Liver (tissue), 9 donors: ENCODE data around the gene RECQL5. TPM values are rescaled to one million over a fixed set of nuclear protein-coding genes. Genes with fewer than 3 reads are reported as not detected.
A peak's percentile ranks its signal among the peaks of the same experiment; 100 is the strongest.

Experiments
- DNase-seq: peaks from one replicate; pipeline ENCODE4 v3.0.0-alpha.2; 2017; ENCODE audit warnings: low spot score
- H3K27ac ChIP-seq, 2 donors: one replicate each; pipeline ENCODE4 v1.7.0; 2013; ENCODE audit warnings: inconsistent platforms in 2 of 2, low read length in 2 of 2, control low read depth in 1 of 2, low read depth in 1 of 2, mild to moderate bottlenecking in 1 of 2
- H3K27me3 ChIP-seq, 4 donors: one replicate each; pipeline versions ENCODE4 v1.6.1 to v1.7.0; 2013; ENCODE audit warnings: low read length in 3 of 4, inconsistent platforms in 1 of 4, mild to moderate bottlenecking in 1 of 4, moderate library complexity in 1 of 4; ENCODE audit not compliant: control insufficient read depth in 4 of 4, insufficient read depth in 4 of 4
- H3K36me3 ChIP-seq, 4 donors: one replicate each; pipeline versions ENCODE4 v1.6.1 to v1.7.0; 2013; ENCODE audit warnings: low read length in 3 of 4, mild to moderate bottlenecking in 3 of 4, low read depth in 1 of 4, moderate library complexity in 1 of 4; ENCODE audit not compliant: control insufficient read depth in 4 of 4, insufficient read depth in 3 of 4
- H3K4me1 ChIP-seq, 4 donors: one replicate each; pipeline versions ENCODE4 v1.6.1 to v1.7.0; 2013; ENCODE audit warnings: low read length in 3 of 4, mild to moderate bottlenecking in 3 of 4, moderate library complexity in 1 of 4; ENCODE audit not compliant: control insufficient read depth in 4 of 4, insufficient read depth in 4 of 4
- H3K4me3 ChIP-seq, 3 donors: one replicate each; pipeline versions ENCODE4 v1.6.1 to v1.7.0; 2013; ENCODE audit warnings: low read length in 3 of 3, control low read depth in 1 of 3, low read depth in 1 of 3, mild to moderate bottlenecking in 1 of 3
- H3K9ac ChIP-seq, 2 donors: one replicate each; pipeline ENCODE4 v1.7.0; 2013; ENCODE audit warnings: low read length in 2 of 2, mild to moderate bottlenecking in 2 of 2, moderate library complexity in 2 of 2, control low read depth in 1 of 2, low read depth in 1 of 2
- H3K9me3 ChIP-seq, 4 donors: one replicate each; pipeline versions ENCODE4 v1.6.1 to v1.7.0; 2013; ENCODE audit warnings: low read length in 3 of 4; ENCODE audit not compliant: control insufficient read depth in 4 of 4
- CTCF ChIP-seq: fragments of 150-350 bp; IDR thresholded peaks from 2 replicates; pipeline ENCODE4 v1.5.1; 2017; ENCODE audit warnings: improper control_type of control experiment, low read depth, low read length; ENCODE audit not compliant: missing input control
- EGR1 ChIP-seq, 2 donors: IDR thresholded peaks; 2 replicates each; pipeline ENCODE4 v1.6.1; 2016 to 2018; ENCODE audit warnings: antibody characterized with exemption in 2 of 2, low read depth in 2 of 2
- FOXA1 ChIP-seq: IDR thresholded peaks from 2 replicates; pipeline ENCODE4 v1.6.1; 2016; ENCODE audit warnings: antibody characterized with exemption
- FOXA2 ChIP-seq: IDR thresholded peaks from 2 replicates; pipeline ENCODE4 v1.6.1; 2016; ENCODE audit warnings: antibody characterized with exemption
- GABPA ChIP-seq, 2 donors: IDR thresholded peaks in 1 of 2; conservative IDR thresholded peaks in 1 of 2; 2 replicates each; pipeline ENCODE4 v1.6.1; 2016; ENCODE audit warnings: antibody characterized with exemption in 2 of 2, mild to moderate bottlenecking in 1 of 2, moderate library complexity in 1 of 2
- HNF4A ChIP-seq, 2 donors: conservative IDR thresholded peaks; 2 replicates each; pipeline ENCODE4 v1.6.1; 2016; ENCODE audit warnings: antibody characterized with exemption in 2 of 2, mild to moderate bottlenecking in 2 of 2
- HNF4G ChIP-seq: IDR thresholded peaks from 2 replicates; pipeline ENCODE4 v1.6.1; 2016; ENCODE audit warnings: antibody characterized with exemption
- JUND ChIP-seq, 2 donors: IDR thresholded peaks; 2 replicates each; pipeline ENCODE4 v1.6.1; 2016; ENCODE audit warnings: antibody characterized with exemption in 2 of 2
- NR2F2 ChIP-seq: IDR thresholded peaks from 2 replicates; pipeline ENCODE4 v1.6.1; 2016; ENCODE audit warnings: antibody characterized with exemption
- RAD21 ChIP-seq, 2 donors: IDR thresholded peaks; 2 replicates each; pipeline ENCODE4 v1.6.1; 2016; ENCODE audit warnings: antibody characterized with exemption in 2 of 2, mild to moderate bottlenecking in 2 of 2
- REST ChIP-seq: IDR thresholded peaks from 2 replicates; pipeline ENCODE4 v1.6.1; 2016; ENCODE audit warnings: antibody characterized with exemption, mild to moderate bottlenecking
- RXRA ChIP-seq, 2 donors: IDR thresholded peaks; 2 replicates each; pipeline ENCODE4 v1.6.1; 2017 to 2018; ENCODE audit warnings: antibody characterized with exemption in 2 of 2, mild to moderate bottlenecking in 1 of 2
- SP1 ChIP-seq: IDR thresholded peaks from 2 replicates; pipeline ENCODE4 v1.6.1; 2018; ENCODE audit warnings: antibody characterized with exemption, mild to moderate bottlenecking
- TAF1 ChIP-seq: conservative IDR thresholded peaks from 2 replicates; pipeline ENCODE4 v1.6.1; 2016; ENCODE audit warnings: antibody characterized with exemption, mild to moderate bottlenecking
- YY1 ChIP-seq: IDR thresholded peaks from 2 replicates; pipeline ENCODE4 v1.6.1; 2016; ENCODE audit warnings: antibody characterized with exemption, mild to moderate bottlenecking
- ZBTB33 ChIP-seq: IDR thresholded peaks from 2 replicates; pipeline ENCODE4 v1.6.1; 2016; ENCODE audit warnings: antibody characterized with exemption
- WGBS: extraction: QIAGEN DNeasy Blood & Tissue Kit; methylation state at CpG from one replicate; pipeline ENCODE4 v1.1.7; 2013; 5-methylcytosine and 5-hydroxymethylcytosine counted together
- polyA plus RNA-seq, 2 donors: library from polyadenylated mRNA; stranded (reverse) in 1 of 2; unstranded in 1 of 2; fragments of 200-250 nt in 1 of 2; fragments of >200 nt in 1 of 2; fragmentation: Nextera tagmentation in 1 of 2; extraction: Ambion mirVana in 1 of 2; gene quantifications; one replicate each; pipeline versions ENCODE4 v1.2.1 to v1.2.3, GENCODE V29; 2013 to 2015
- total RNA-seq, 2 donors: library from RNA; depleted of rRNA; stranded (reverse); fragments of >200 nt; gene quantifications; one replicate each; pipeline ENCODE4 v1.2.3, GENCODE V29; 2014
- TF ChIP-seq, protein P1 (sequence below): IDR thresholded peaks from 2 replicates; pipeline ENCODE4 v1.6.1; 2016; ENCODE audit warnings: antibody characterized with exemption
- TF ChIP-seq, protein P2 (sequence below): IDR thresholded peaks from 2 replicates; pipeline ENCODE4 v1.6.1; 2016; ENCODE audit warnings: antibody characterized with exemption
- donor health status: healthy.
- donor health status: healthy.
- donor health status: healthy.
- donor health status: healthy.
- donor health status: healthy.

The RECQL5 gene
- total and polyA plus RNA-seq, 4 donors, result 8.3 to 15.1 (median 11.5) TPM

DNA sequence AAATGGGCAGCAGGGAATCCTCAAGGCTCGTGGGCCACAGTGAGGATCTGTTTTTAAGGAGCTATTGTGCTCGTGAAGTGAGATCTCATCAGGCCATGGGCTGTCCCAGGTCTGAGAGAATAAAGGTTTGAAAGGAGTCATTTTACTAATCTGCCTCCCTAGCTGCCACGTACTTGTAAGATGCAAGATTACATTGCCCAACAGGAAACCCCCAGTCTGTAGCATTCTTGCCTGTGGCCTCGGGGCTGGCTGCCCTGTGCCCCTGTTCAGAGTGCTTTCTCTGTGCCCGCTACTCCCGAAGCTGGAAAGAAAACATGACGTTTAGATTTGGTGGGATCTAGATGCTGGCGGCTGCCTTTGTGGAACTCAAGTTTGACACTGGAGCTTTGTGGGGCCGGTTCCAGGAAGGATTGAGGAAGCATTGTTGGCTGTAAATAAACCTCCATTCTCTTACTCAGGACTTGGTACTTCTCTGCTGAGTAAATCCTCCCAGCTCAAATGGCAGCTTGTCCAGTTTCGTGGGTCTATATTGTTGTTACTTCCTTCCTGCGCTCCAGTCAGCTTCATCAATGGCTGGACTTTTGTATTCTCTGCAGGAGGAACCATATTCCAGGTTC lies 21.4 kb upstream of the RECQL5 start:
- H3K9me3 ChIP-seq, result no peaks in the 10 kb centered on the region
- DNase-seq, result no peak
- no peaks in the 10 kb centered on the region for H3K4me1 ChIP-seq
- no peaks in the 10 kb centered on the region for H3K27me3 ChIP-seq
- peaks cover 0 to 24% (median 3%) of the 10 kb centered on the region in 4 donors for H3K36me3 ChIP-seq
- no peak overlapping the region for H3K4me3 ChIP-seq
- TF ChIP-seq RXRA (IDR thresholded peaks at IDR 0.05), result no peak
- TF ChIP-seq, protein P1, sequence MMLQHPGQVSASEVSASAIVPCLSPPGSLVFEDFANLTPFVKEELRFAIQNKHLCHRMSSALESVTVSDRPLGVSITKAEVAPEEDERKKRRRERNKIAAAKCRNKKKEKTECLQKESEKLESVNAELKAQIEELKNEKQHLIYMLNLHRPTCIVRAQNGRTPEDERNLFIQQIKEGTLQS, result no peak
- TF ChIP-seq, protein P2, sequence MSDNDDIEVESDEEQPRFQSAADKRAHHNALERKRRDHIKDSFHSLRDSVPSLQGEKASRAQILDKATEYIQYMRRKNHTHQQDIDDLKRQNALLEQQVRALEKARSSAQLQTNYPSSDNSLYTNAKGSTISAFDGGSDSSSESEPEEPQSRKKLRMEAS, result no peak
- no peak for TF ChIP-seq YY1
- no peak for TF ChIP-seq EGR1 (IDR thresholded peaks at IDR 0.05; ENCODE audit: low read depth in 2 of 2)
- TF ChIP-seq RAD21 (IDR thresholded peaks at IDR 0.05), result no peak
- TF ChIP-seq ZBTB33, result no peak
- no peak for TF ChIP-seq REST
- no peak for TF ChIP-seq FOXA1
- no peak for TF ChIP-seq GABPA (IDR thresholded peaks at IDR 0.05 in 1 of 2, conservative IDR thresholded peaks at IDR 0.05 in 1 of 2)
- TF ChIP-seq TAF1, result no peak
- TF ChIP-seq JUND (IDR thresholded peaks at IDR 0.05), result no peak
- no peak for TF ChIP-seq NR2F2
- no peak for TF ChIP-seq HNF4G
- no peak for TF ChIP-seq FOXA2
- TF ChIP-seq SP1, result no peak
- TF ChIP-seq HNF4A (conservative IDR thresholded peaks at IDR 0.05), result no peak
- TF ChIP-seq CTCF, result no peak
- H3K9ac ChIP-seq, result no peak overlapping the region
- WGBS, result 82% methylated on average over 11 of the region's 11 CpGs
- H3K27ac ChIP-seq, result peak overlapping the region in 1 of 2 donors; percentile 27
